Measurements from ENCODE around the gene TK2.

DNA sequence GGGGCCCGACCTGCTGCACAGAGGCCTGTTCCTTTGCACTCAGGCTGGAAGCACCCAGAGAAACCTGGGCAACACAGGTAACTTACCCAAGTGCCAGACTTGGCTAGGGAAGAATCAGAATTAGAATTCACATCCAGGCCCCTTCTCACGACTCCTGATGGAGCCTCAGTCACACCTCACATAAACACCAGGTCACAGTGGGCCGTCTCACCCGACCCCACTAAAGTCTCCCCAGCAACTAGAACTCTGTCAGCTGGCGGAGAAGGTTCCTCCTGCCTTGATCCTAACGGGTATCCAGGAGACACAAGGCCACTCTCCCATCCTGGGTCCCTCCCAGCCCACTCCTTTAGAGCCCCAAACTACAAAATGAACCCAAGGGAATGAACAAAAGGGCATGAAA is 6.4 kb downstream of the TK2 start:
- no peak for TF ChIP-seq GATA3 (IDR thresholded peaks at IDR 0.05; ENCODE audit: low read depth, low read length)
- no peak for TF ChIP-seq GATA2 (IDR thresholded peaks at IDR 0.05; ENCODE audit: low read depth, low read length)

All from SH-SY5Y (cell line).